GM23248 (cell line): ENCODE measurements around the gene KCNG4.

Source experiments
- EZH2 ChIP-seq: fragments of 200-600 bp; sonication (generic); IDR thresholded peaks from 2 replicates; pipeline ENCODE4 v1.6.1; 2018; ENCODE audit warnings: antibody characterized with exemption, mild to moderate bottlenecking; ENCODE audit not compliant: insufficient read depth, poor library complexity, severe bottlenecking
- EZH2phosphoT487 ChIP-seq: fragments of 200-600 bp; sonication (generic); IDR thresholded peaks from 2 replicates; pipeline ENCODE4 v1.6.1; 2018; ENCODE audit warnings: antibody characterized with exemption, moderate library complexity, mild to moderate bottlenecking, low read depth; ENCODE audit not compliant: insufficient read depth

- TF ChIP-seq EZH2 (no peak), EZH2phosphoT487 (no peak)
These were observed 21.1 kb upstream of the KCNG4 start for GRCh38 chr16:84260766-84261554.
